DMS53 (cell line): ENCODE measurements around the gene SSH3.
"Not testable (repeated sequence)": the region's sequence is repeated elsewhere in the genome, so short reads cannot be mapped to it uniquely, and the experiment has no call there.

Source experiments
- DNase-seq: peaks from one replicate; lab custom pipeline; 2025; lab: John Stamatoyannopoulos, UW

SSH3 gene

GRCh38 chr11:67312187-67313021 lies 9.1 kb downstream of the SSH3 start:
- no peak for DNase-seq

GRCh38 chr11:67313125-67313890 lies 10.0 kb downstream of the SSH3 start:
- no peak for DNase-seq

GRCh38 chr11:67314218-67314617 lies 10.9 kb downstream of the SSH3 start:
- no peak for DNase-seq

GRCh38 chr11:67315325-67315909 lies 12.1 kb downstream of the SSH3 start:
- peak; percentile 54 for DNase-seq

- DNase-seq = no peak
Measured at GRCh38 chr11:67316882-67317204, 13.5 kb downstream of the SSH3 start.

GRCh38 chr11:67317205-67317887 lies 14.0 kb downstream of the SSH3 start:
- DNase-seq = peak; percentile 99

GRCh38 chr11:67317888-67318555 lies 14.7 kb downstream of the SSH3 start:
- DNase-seq = peak; percentile 88

- not testable (repeated sequence) for DNase-seq
Measured at GRCh38 chr11:67318876-67319275, 15.5 kb downstream of the SSH3 start.

- DNase-seq = no peak
Measured at GRCh38 chr11:67320011-67320410, 16.7 kb downstream of the SSH3 start.

- no peak for DNase-seq
Measured at GRCh38 chr11:67320691-67321090, 17.4 kb downstream of the SSH3 start.

GRCh38 chr11:67321313-67321871 lies 18.1 kb downstream of the SSH3 start:
- no peak for DNase-seq

GRCh38 chr11:67322049-67322448 lies 18.7 kb downstream of the SSH3 start:
- DNase-seq = no peak

- DNase-seq = no peak
Measured at GRCh38 chr11:67323526-67323925, 20.2 kb downstream of the SSH3 start.

- no peak for DNase-seq
Measured at GRCh38 chr11:67332081-67332691, 28.9 kb downstream of the SSH3 start.

- no peak for DNase-seq
Measured at GRCh38 chr11:67337257-67337656, 33.9 kb downstream of the SSH3 start.

GRCh38 chr11:67344264-67344663 lies 40.9 kb downstream of the SSH3 start:
- no peak for DNase-seq

- DNase-seq = peak; percentile 44
Measured at GRCh38 chr11:67345247-67345919, 42.1 kb downstream of the SSH3 start.

- peak; percentile 85 for DNase-seq
Measured at GRCh38 chr11:67345920-67346819, 42.8 kb downstream of the SSH3 start.

- no peak for DNase-seq
Measured at GRCh38 chr11:67347964-67348749, 44.8 kb downstream of the SSH3 start.
